K562 (cell line): ENCODE results near the gene ZNF77. TPM values are rescaled to one million over a fixed set of nuclear protein-coding genes. Genes with fewer than 3 reads are reported as not detected.

Experiments used
- CBFA2T2 ChIP-seq: fragments of 450-650 bp; conservative IDR thresholded peaks from 2 replicates; pipeline ENCODE4 v1.6.1; 2017; ENCODE audit warnings: mild to moderate bottlenecking
- EP400 ChIP-seq: fragments of 450-650 bp; IDR thresholded peaks from 2 replicates; pipeline ENCODE4 v1.6.1; 2017; ENCODE audit warnings: antibody characterized with exemption, mild to moderate bottlenecking, moderate library complexity
- HDAC1 ChIP-seq, 2 experiments: fragments of 450-650 bp; IDR thresholded peaks; 2 replicates each; pipeline ENCODE4 v1.6.1; 2016 to 2017; ENCODE audit warnings: inconsistent platforms in 1 of 2, mild to moderate bottlenecking in 1 of 2, moderate library complexity in 1 of 2
- HEY1 ChIP-seq: fragments of 250-450 bp; sonication (Bioruptor Pico); IDR thresholded peaks from 2 replicates; pipeline ENCODE4 v1.5.0; 2020; ENCODE audit warnings: mild to moderate bottlenecking, moderate library complexity, borderline replicate concordance
- KLF1 ChIP-seq: fragments of 450-650 bp; IDR thresholded peaks from 2 replicates; pipeline ENCODE4 v1.6.1; 2016; ENCODE audit warnings: missing genetic modification characterization, missing compliant biosample characterization
- MNT ChIP-seq, 2 experiments: fragments of 450-650 bp; conservative IDR thresholded peaks; 2 replicates each; pipeline ENCODE4 v1.6.1; 2017; ENCODE audit warnings: mild to moderate bottlenecking in 2 of 2, moderate library complexity in 2 of 2
- MYC ChIP-seq, 2 experiments: fragments of 250-450 bp in 1 of 2; sonication (Bioruptor Pico) in 1 of 2; IDR thresholded peaks; 2 replicates each; pipeline versions ENCODE4 v1.5.1 to v1.6.1; 2012 to 2021; ENCODE audit warnings: low read depth in 2 of 2, borderline replicate concordance in 1 of 2, improper control_type of control experiment in 1 of 2, low read length in 1 of 2, mild to moderate bottlenecking in 1 of 2, moderate library complexity in 1 of 2
- NCOA2 ChIP-seq, 2 experiments: fragments of 450-650 bp; IDR thresholded peaks; 2 replicates each; pipeline ENCODE4 v1.6.1; 2018; ENCODE audit warnings: mild to moderate bottlenecking in 2 of 2, moderate library complexity in 1 of 2; ENCODE audit not compliant: partially characterized antibody in 2 of 2
- PURB ChIP-seq: sonication (generic); formaldehyde crosslinking; IDR thresholded peaks from 2 replicates; pipeline ENCODE4 v1.9.0; 2021; ENCODE audit warnings: low read depth, mild to moderate bottlenecking, missing genetic modification reagents
- RAD51 ChIP-seq: fragments of 450-650 bp; IDR thresholded peaks from 2 replicates; pipeline ENCODE4 v1.7.1; 2016; ENCODE audit warnings: low read depth, mild to moderate bottlenecking, borderline replicate concordance
- RB1 ChIP-seq: fragments of 450-650 bp; IDR thresholded peaks from 2 replicates; pipeline ENCODE4 v1.6.1; 2017; ENCODE audit warnings: low read depth, mild to moderate bottlenecking
- TSC22D4 ChIP-seq: fragments of 450-650 bp; IDR thresholded peaks from 2 replicates; pipeline ENCODE4 v1.6.1; 2016; ENCODE audit warnings: missing genetic modification characterization, missing biosample characterization, control low read depth
- ZNF140 ChIP-seq: fragments of 250-450 bp; sonication (Bioruptor Pico); IDR thresholded peaks from 2 replicates; pipeline ENCODE4 v1.8.0; 2021; ENCODE audit warnings: moderate library complexity, mild to moderate bottlenecking, inconsistent platforms
- ZNF217 ChIP-seq: sonication (generic); formaldehyde crosslinking; IDR thresholded peaks from 2 replicates; pipeline ENCODE4 v1.8.0; 2022; ENCODE audit warnings: mild to moderate bottlenecking, missing genetic modification reagents
- ZNF282 ChIP-seq: sonication (generic); formaldehyde crosslinking; IDR thresholded peaks from 2 replicates; pipeline ENCODE4 v1.8.1; 2023; ENCODE audit warnings: missing genetic modification reagents
- ZNF583 ChIP-seq: fragments of 250-450 bp; sonication (Bioruptor Pico); IDR thresholded peaks from 2 replicates; pipeline ENCODE4 v1.4.0; 2020
- polyA plus RNA-seq, 8 experiments: library from polyadenylated mRNA; depleted of rRNA in 4 of 8; stranded (reverse) in 5 of 8; unstranded in 3 of 8; fragments of >200 nt; fragmentation: Nextera tagmentation in 2 of 8; fragmentation: Illumina TruSeq in 1 of 8; extraction: Ambion mirVana in 2 of 8; extraction: Trizol in 1 of 8; gene quantifications; 2 replicates each; pipeline versions ENCODE4 v1.2.1 to v1.2.3, GENCODE V29; 2011 to 2014; ENCODE audit warnings: inconsistent platforms in 1 of 8, missing spikeins in 1 of 8
- total RNA-seq, 7 experiments: library from RNA; depleted of rRNA in 6 of 7; stranded (reverse); fragments of >200 nt in 6 of 7; fragmentation: Illumina TruSeq in 2 of 7; extraction: Trizol in 2 of 7; gene quantifications; 2 replicates each; pipeline versions ENCODE4 v1.2.1 to v1.2.3, GENCODE V29; 2011 to 2021; ENCODE audit warnings: low replicate concordance in 1 of 7
- TF ChIP-seq, protein P1 (sequence below): fragments of 250-450 bp; sonication (Bioruptor Pico); IDR thresholded peaks from 2 replicates; pipeline ENCODE4 v1.4.0; 2020
- TF ChIP-seq, protein P2 (sequence below): sonication (generic); formaldehyde crosslinking; IDR thresholded peaks from 2 replicates; pipeline ENCODE4 v1.8.1; 2022; ENCODE audit warnings: missing genetic modification reagents

The ZNF77 gene
- total and polyA plus RNA-seq, 9 of the 15 experiments (the other 6 are each of a cell fraction or from before 2014, with no cell fraction given), result 4.3 to 14.5 (median 7.7) TPM

DNA sequence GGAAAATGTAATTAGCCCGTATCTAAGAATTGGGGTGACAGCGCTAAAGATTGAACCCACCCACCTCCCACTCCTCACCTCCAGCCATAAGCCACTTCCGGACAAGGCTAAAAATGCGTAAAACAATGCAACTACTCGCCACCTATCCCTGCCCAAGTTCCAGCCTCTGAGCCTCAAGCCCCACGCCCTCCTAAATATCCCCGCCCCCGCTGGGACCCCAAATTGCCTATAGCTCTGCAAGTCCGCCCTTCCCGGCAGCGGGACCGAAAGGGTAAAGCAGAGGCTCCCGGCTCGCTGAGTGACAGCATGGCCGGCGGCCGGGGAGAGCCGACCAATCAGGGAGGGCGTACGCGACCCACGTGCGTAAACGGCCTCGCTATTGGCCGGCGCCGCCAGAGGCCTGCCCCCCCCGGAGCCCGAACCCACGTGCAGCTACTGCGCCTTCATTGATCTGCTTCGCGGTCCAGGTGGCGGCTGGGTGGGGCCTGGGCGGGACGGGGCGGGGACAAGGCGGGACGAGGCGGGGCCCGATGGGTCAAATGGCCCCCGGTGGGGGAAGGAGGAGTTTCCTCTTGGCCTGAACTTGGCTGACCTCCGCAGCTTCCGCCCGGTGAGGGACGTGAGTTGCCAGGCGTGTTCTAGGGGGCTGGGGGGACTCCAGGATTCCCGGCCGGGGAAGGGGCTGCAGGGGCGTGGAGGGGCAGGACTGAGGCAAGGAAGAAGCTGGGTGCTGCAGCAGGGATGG lies 32.4 kb upstream of the ZNF77 start, which contains the start of gene TLE6 (continued):
- TF ChIP-seq ZNF217 (CRISPR knock-in tag) (no peak), TSC22D4 (tag) (no peak), RAD51 (peak; percentile 88), PURB (CRISPR knock-in tag) (no peak), MYC (IDR thresholded peaks at IDR 0.05; ENCODE audit: low read depth, low read length) (peak; percentile 95), MYC (CRISPR knock-in tag; IDR thresholded peaks at IDR 0.05; ENCODE audit: borderline replicate concordance, low read depth) (no peak; the same call in 1 of the 2 replicates), RB1 (0 out of 2 replicates have a peak, but pooled peaks have one; percentile 23), MNT (conservative IDR thresholded peaks at IDR 0.05) (peak; percentile 99 to 100), CBFA2T2 (peak; percentile 43; the same call in 1 of the 2 replicates), HDAC1 (IDR thresholded peaks at IDR 0.05) (peak in 1 of 2 experiments; percentile 82; a peak in 2 of 4 replicates), EP400 (peak; percentile 58; the same call in 1 of the 2 replicates), ZNF140 (CRISPR knock-in tag) (no peak), NCOA2 (IDR thresholded peaks at IDR 0.05; ENCODE audit: partially characterized antibody in 2 of 2) (no peak), ZNF282 (CRISPR knock-in tag) (no peak), HEY1 (no peak), KLF1 (tag) (no peak), ZNF583 (CRISPR knock-in tag) (no peak)
- TF ChIP-seq, protein P1, sequence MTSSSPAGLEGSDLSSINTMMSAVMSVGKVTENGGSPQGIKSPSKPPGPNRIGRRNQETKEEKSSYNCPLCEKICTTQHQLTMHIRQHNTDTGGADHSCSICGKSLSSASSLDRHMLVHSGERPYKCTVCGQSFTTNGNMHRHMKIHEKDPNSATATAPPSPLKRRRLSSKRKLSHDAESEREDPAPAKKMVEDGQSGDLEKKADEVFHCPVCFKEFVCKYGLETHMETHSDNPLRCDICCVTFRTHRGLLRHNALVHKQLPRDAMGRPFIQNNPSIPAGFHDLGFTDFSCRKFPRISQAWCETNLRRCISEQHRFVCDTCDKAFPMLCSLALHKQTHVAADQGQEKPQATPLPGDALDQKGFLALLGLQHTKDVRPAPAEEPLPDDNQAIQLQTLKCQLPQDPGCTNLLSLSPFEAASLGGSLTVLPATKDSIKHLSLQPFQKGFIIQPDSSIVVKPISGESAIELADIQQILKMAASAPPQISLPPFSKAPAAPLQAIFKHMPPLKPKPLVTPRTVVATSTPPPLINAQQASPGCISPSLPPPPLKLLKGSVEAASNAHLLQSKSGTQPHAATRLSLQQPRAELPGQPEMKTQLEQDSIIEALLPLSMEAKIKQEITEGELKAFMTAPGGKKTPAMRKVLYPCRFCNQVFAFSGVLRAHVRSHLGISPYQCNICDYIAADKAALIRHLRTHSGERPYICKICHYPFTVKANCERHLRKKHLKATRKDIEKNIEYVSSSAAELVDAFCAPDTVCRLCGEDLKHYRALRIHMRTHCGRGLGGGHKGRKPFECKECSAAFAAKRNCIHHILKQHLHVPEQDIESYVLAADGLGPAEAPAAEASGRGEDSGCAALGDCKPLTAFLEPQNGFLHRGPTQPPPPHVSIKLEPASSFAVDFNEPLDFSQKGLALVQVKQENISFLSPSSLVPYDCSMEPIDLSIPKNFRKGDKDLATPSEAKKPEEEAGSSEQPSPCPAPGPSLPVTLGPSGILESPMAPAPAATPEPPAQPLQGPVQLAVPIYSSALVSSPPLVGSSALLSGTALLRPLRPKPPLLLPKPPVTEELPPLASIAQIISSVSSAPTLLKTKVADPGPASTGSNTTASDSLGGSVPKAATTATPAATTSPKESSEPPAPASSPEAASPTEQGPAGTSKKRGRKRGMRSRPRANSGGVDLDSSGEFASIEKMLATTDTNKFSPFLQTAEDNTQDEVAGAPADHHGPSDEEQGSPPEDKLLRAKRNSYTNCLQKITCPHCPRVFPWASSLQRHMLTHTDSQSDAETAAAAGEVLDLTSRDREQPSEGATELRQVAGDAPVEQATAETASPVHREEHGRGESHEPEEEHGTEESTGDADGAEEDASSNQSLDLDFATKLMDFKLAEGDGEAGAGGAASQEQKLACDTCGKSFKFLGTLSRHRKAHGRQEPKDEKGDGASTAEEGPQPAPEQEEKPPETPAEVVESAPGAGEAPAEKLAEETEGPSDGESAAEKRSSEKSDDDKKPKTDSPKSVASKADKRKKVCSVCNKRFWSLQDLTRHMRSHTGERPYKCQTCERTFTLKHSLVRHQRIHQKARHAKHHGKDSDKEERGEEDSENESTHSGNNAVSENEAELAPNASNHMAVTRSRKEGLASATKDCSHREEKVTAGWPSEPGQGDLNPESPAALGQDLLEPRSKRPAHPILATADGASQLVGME (CRISPR knock-in tag), result no peak
- TF ChIP-seq, protein P2, sequence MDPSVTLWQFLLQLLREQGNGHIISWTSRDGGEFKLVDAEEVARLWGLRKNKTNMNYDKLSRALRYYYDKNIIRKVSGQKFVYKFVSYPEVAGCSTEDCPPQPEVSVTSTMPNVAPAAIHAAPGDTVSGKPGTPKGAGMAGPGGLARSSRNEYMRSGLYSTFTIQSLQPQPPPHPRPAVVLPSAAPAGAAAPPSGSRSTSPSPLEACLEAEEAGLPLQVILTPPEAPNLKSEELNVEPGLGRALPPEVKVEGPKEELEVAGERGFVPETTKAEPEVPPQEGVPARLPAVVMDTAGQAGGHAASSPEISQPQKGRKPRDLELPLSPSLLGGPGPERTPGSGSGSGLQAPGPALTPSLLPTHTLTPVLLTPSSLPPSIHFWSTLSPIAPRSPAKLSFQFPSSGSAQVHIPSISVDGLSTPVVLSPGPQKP, result no peak
